ENCODE measurements around the gene ZNF273. TPM values are rescaled to one million over a fixed set of nuclear protein-coding genes. Genes with fewer than 3 reads are reported as not detected.

Gene ZNF273
- polyA plus RNA-seq, 1 donor (not counting 4 experiments of a cell fraction or from before 2014, with no cell fraction given) = 4.7 TPM

DNA sequence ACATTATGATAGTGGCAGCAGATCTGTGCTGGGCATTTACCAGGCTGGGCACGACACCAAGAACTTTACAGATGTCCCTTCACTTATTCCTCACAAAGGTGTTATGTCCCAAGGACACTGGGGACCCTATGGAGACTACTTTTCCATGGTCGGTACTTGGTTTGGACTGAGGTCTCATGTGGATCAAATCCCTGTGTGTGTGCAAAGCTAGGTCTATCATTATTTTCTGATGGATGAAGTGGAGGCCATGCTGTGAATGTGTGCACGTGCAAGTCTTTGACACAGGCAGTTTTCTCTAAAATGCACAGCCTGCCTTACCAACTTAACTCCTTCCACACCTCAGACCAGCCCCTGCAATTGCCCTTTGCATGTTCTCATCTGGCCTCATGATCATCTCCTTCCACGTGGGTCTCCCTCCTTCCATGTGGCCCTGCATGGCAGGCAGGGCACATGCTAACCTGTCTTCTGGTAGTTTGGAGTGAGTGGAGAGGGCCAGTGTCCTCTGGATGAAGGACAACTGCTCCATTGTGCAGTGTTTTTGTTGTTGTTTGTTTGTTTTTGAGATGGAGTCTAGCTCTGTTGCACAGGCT lies 16.0 kb upstream of the ZNF273 start:
- no peak overlapping the region for H3K27ac ChIP-seq (ENCODE audit: control insufficient read depth, insufficient read depth, low read length)

DNA sequence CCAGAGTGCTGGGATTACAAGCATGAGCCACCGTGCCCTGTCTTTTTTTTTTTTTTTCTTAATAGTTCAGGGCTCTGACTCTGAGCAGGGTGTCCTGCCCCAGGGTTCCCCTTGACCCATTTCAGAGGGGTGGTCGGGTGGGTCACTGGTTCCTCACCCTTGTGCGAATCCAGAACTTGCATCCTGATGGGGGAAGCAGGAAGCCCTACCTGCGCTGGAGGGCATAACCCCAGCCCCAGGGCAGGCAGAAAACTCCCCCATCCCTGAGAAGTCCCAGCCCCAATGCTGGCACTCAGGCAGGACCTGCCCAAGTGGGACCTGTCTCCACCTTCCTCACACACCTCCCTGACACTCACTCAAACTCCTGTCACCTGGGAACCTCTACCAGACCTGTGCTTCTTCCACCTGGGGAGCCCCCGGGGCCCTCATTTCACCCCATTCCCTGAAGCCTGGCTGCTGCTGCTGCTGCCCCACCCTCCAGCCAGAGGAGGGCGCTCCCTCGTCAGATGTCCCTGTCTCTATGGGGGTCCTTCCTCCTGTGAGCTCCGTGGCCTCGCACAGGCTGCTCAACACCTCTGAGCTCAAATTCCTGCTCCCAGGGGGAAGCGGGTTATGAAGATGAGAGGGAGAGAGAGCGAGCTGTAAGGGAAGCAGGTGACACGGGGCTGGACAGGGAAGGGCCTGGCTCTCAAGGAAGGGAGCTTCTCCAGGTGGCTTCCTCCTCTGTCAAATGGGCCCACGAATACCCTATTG lies 15.1 kb upstream of the ZNF273 start:
- Histone ChIP-seq H3K4me2 (ENCODE audit: control insufficient read depth, extremely low read depth, insufficient read depth, low read depth, low read length) (no peak overlapping the region), H3K9me3 (ENCODE audit: control insufficient read depth, low read depth, low read length) (peaks cover 2% of the 10 kb centered on the region), H3K4me3 (ENCODE audit: control insufficient read depth in 2 of 3, extremely low read depth in 1 of 3, insufficient read depth in 2 of 3, low read depth in 1 of 3, low read length in 3 of 3) (no peak overlapping the region), H3K9ac (ENCODE audit: control insufficient read depth, extremely low read depth, insufficient read depth, low read length) (no peak overlapping the region), H3K27me3 (ENCODE audit: control insufficient read depth, extremely low read depth, insufficient read depth, low read length) (peaks cover 3% of the 10 kb centered on the region), H3K79me2 (ENCODE audit: control insufficient read depth, insufficient read depth, low read length) (no peaks in the 10 kb centered on the region), H3K36me3 (ENCODE audit: control insufficient read depth in 2 of 2, extremely low read depth in 1 of 2, insufficient read depth in 2 of 2, low read length in 2 of 2) (no peaks in the 10 kb centered on the region), H2AFZ (ENCODE audit: control insufficient read depth, low read length) (no peak overlapping the region), H3K27ac (ENCODE audit: control insufficient read depth, insufficient read depth, low read length) (no peak overlapping the region), H3K9me1 (ENCODE audit: control insufficient read depth, extremely low read depth, insufficient read depth, low read length) (no peaks in the 10 kb centered on the region), H3K4me1 (ENCODE audit: control insufficient read depth, extremely low read depth, insufficient read depth, low read length) (peaks cover 12% of the 10 kb centered on the region), H4K20me1 (ENCODE audit: control insufficient read depth, extremely low read depth, insufficient read depth, low read length) (no peaks in the 10 kb centered on the region)
- no peak for FAIRE-seq
- DNase-seq (ENCODE audit: low read depth, low spot score) = no peak
- dilution Hi-C loops (cut with MboI; ENCODE audit: extremely low pct_ligation_motif_present, low sequenced_read_pairs) = no loop called here
- TF ChIP-seq, protein P1, sequence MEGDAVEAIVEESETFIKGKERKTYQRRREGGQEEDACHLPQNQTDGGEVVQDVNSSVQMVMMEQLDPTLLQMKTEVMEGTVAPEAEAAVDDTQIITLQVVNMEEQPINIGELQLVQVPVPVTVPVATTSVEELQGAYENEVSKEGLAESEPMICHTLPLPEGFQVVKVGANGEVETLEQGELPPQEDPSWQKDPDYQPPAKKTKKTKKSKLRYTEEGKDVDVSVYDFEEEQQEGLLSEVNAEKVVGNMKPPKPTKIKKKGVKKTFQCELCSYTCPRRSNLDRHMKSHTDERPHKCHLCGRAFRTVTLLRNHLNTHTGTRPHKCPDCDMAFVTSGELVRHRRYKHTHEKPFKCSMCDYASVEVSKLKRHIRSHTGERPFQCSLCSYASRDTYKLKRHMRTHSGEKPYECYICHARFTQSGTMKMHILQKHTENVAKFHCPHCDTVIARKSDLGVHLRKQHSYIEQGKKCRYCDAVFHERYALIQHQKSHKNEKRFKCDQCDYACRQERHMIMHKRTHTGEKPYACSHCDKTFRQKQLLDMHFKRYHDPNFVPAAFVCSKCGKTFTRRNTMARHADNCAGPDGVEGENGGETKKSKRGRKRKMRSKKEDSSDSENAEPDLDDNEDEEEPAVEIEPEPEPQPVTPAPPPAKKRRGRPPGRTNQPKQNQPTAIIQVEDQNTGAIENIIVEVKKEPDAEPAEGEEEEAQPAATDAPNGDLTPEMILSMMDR (optimal IDR thresholded peaks at IDR 0.05 in 1 of 3, IDR thresholded peaks at IDR 0.05 in 1 of 3, conservative IDR thresholded peaks at IDR 0.05 in 1 of 3; ENCODE audit: extremely low read depth in 1 of 3, insufficient read depth in 2 of 3, low read length in 3 of 3) = peak in 2 of 3 experiments; percentile 38 to 46
- TF ChIP-seq EZH2 (IDR thresholded peaks at IDR 0.05; ENCODE audit: low read length) = no peak

More for the DNA sequence above, 16.0 kb upstream of the ZNF273 start:
- peaks cover 14% of the 10 kb centered on the region for H3K4me1 ChIP-seq (ENCODE audit: control insufficient read depth, extremely low read depth, insufficient read depth, low read length)
- DNase-seq (ENCODE audit: low read depth, low spot score) (no peak), FAIRE-seq (no peak)
- no peaks in the 10 kb centered on the region for H3K9me1 ChIP-seq (ENCODE audit: control insufficient read depth, extremely low read depth, insufficient read depth, low read length)
- no peak overlapping the region for H2AFZ ChIP-seq (ENCODE audit: control insufficient read depth, low read length)
- H3K9me3 ChIP-seq (ENCODE audit: control insufficient read depth, low read depth, low read length) = peaks cover 2% of the 10 kb centered on the region
- no peak overlapping the region for H3K9ac ChIP-seq (ENCODE audit: control insufficient read depth, extremely low read depth, insufficient read depth, low read length)
- no peaks in the 10 kb centered on the region for H3K79me2 ChIP-seq (ENCODE audit: control insufficient read depth, insufficient read depth, low read length)
- H3K4me3 ChIP-seq (ENCODE audit: control insufficient read depth in 2 of 3, extremely low read depth in 1 of 3, insufficient read depth in 2 of 3, low read depth in 1 of 3, low read length in 3 of 3) = no peak overlapping the region
- no peaks in the 10 kb centered on the region for H3K36me3 ChIP-seq (ENCODE audit: control insufficient read depth in 2 of 2, extremely low read depth in 1 of 2, insufficient read depth in 2 of 2, low read length in 2 of 2)
- no peak for TF ChIP-seq EZH2 (IDR thresholded peaks at IDR 0.05; ENCODE audit: low read length)
- TF ChIP-seq, protein P1 (optimal IDR thresholded peaks at IDR 0.05 in 1 of 3, IDR thresholded peaks at IDR 0.05 in 1 of 3, conservative IDR thresholded peaks at IDR 0.05 in 1 of 3; ENCODE audit: extremely low read depth in 1 of 3, insufficient read depth in 2 of 3, low read length in 3 of 3) = no peak
- H4K20me1 ChIP-seq (ENCODE audit: control insufficient read depth, extremely low read depth, insufficient read depth, low read length) = no peaks in the 10 kb centered on the region
- dilution Hi-C loops (cut with MboI; ENCODE audit: extremely low pct_ligation_motif_present, low sequenced_read_pairs) = no loop called here
- H3K4me2 ChIP-seq (ENCODE audit: control insufficient read depth, extremely low read depth, insufficient read depth, low read depth, low read length) = no peak overlapping the region
- H3K27me3 ChIP-seq (ENCODE audit: control insufficient read depth, extremely low read depth, insufficient read depth, low read length) = peaks cover 3% of the 10 kb centered on the region
